Pancreas (tissue), 10 donors: ENCODE results near the gene LGR6. TPM values are rescaled to one million over a fixed set of nuclear protein-coding genes. Genes with fewer than 3 reads are reported as not detected.
"Not testable (repeated sequence)": the region's sequence is repeated elsewhere in the genome, so short reads cannot be mapped to it uniquely, and the experiment has no call there.

Source experiments
- ATAC-seq, 4 donors: fragments of 200-7000 bp; cut with Tn5 transposase; one replicate each; pipeline versions ENCODE4 v1.8.0 to v1.9.1; 2020; ENCODE audit warnings: mild to moderate bottlenecking in 4 of 4, moderate library complexity in 4 of 4
- DNase-seq, 6 donors: peaks; one replicate each; pipeline ENCODE4 v3.0.0-alpha.2; 2020
- FAIRE-seq: peaks from 2 replicates; lab custom pipeline; 2012; peaks lifted over from hg19 to GRCh38; lab: Jason Lieb, UNC
- H3K27ac ChIP-seq, 4 donors: fragments of 200-600 bp; sonication (generic); 1 replicate in 3 of 4; 2 replicates in 1 of 4; pipeline versions ENCODE4 v1.5.0 to v1.8.0; 2020
- H3K27me3 ChIP-seq, 4 donors: fragments of 200-600 bp; one replicate each; pipeline ENCODE4 v1.8.0; 2021
- H3K36me3 ChIP-seq, 3 donors: fragments of 200-600 bp; sonication (generic) in 1 of 3; one replicate each; pipeline versions ENCODE4 v1.5.0 to v1.8.0; 2020 to 2021
- H3K4me1 ChIP-seq, 3 donors: fragments of 200-600 bp; one replicate each; pipeline ENCODE4 v1.8.0; 2021
- H3K4me3 ChIP-seq, 4 donors: fragments of 200-600 bp; sonication (generic) in 2 of 4; one replicate each; pipeline versions ENCODE4 v1.5.0 to v1.8.0; 2020 to 2021
- H3K9me3 ChIP-seq, 4 donors: fragments of 200-600 bp; one replicate each; pipeline ENCODE4 v1.8.0; 2021
- whole genome bisulfite sequencing, 2 donors: extraction: QIAGEN DNeasy Blood & Tissue Kit; methylation state at CpG; one replicate each; pipeline ENCODE4 v1.1.7; 2013; 5-methylcytosine and 5-hydroxymethylcytosine counted together
- intact Hi-C, 3 donors: fragments of 100-400 bp; cut with DNase I; formaldehyde crosslinking; loops; one replicate each; pipeline versions ENCODE4 v1.11.1 to v1.14.2; 2022
- polyA plus RNA-seq, 2 donors: library from polyadenylated mRNA; stranded (reverse); fragments of 200-250 nt; gene quantifications; one replicate each; pipeline ENCODE4 v1.2.3, GENCODE V29; 2013
- total RNA-seq, 6 donors: library from RNA; stranded (reverse); fragmentation: NEBNext Ultra II Directional in 4 of 6; extraction: Animal tissue kit (Norgen Biotek cat#: 25700) in 4 of 6; gene quantifications; one replicate each; pipeline versions ENCODE4 v1.2.1 to v1.2.4, GENCODE V29; 2021 to 2023
- TF ChIP-seq, protein P1 (sequence below), 4 donors: fragments of 200-600 bp; sonication (generic) in 3 of 4; IDR thresholded peaks; one replicate each; pipeline versions ENCODE4 v1.5.0 to v1.8.0; 2021; ENCODE audit warnings: antibody characterized with exemption in 4 of 4
- donor health status: healthy with polysubstance abuse.
- donor health status: DM: no; HTN: no; CAD: no; lungs with moderate emphysema.
- donor health status: DM: no; HTN: no; CAD: no.
- donor health status: control.
- donor health status: control.
- donor health status: Bipolar disorder and iron deficiency.
- donor health status: DM: yes; HTN: yes; CAD: no.
- donor health status: DM: no; HTN: no; CAD: no.
- donor health status: DM: no; HTN: no; CAD: no.
- donor health status: DM: yes; HTN: yes; CAD: no.

The LGR6 gene
- total and polyA plus RNA-seq, 8 donors, result 0.06 to 0.47 (median 0.15) TPM; not detected in 3

DNA sequence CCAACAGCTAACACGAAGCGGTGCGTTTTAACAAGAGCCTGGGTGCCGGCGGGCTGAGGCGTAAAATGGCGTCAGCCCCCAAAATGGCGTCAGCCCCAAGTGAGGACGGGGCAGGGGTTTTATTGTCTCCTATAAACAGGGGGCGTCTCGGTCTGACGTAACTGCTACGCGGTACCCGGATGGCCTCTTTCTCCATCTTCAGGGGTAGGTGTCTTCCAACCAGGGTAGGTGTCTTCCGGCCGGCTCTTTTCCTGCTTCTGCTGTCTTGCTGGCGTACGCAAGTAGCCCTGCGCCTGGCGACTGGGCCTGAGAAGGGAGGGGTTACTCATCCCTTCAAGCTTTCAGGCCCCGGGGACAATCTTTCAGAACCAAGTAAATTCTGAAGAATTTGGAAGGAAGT lies 45.3 kb downstream of the LGR6 start:
- ATAC-seq (no peak), FAIRE-seq (no peak), DNase-seq (peak in 1 of 6 donors; percentile 41)
- intact Hi-C loops, result no loop called here
- Histone ChIP-seq H3K27me3 (no peaks in the 10 kb centered on the region), H3K36me3 (no peaks in the 10 kb centered on the region), H3K27ac (no peak overlapping the region), H3K4me3 (no peak overlapping the region), H3K9me3 (no peaks in the 10 kb centered on the region), H3K4me1 (no peaks in the 10 kb centered on the region)
- WGBS, 2 donors, result 87 to 88% methylated on average over 22 of the region's 22 CpGs
- TF ChIP-seq, protein P1, sequence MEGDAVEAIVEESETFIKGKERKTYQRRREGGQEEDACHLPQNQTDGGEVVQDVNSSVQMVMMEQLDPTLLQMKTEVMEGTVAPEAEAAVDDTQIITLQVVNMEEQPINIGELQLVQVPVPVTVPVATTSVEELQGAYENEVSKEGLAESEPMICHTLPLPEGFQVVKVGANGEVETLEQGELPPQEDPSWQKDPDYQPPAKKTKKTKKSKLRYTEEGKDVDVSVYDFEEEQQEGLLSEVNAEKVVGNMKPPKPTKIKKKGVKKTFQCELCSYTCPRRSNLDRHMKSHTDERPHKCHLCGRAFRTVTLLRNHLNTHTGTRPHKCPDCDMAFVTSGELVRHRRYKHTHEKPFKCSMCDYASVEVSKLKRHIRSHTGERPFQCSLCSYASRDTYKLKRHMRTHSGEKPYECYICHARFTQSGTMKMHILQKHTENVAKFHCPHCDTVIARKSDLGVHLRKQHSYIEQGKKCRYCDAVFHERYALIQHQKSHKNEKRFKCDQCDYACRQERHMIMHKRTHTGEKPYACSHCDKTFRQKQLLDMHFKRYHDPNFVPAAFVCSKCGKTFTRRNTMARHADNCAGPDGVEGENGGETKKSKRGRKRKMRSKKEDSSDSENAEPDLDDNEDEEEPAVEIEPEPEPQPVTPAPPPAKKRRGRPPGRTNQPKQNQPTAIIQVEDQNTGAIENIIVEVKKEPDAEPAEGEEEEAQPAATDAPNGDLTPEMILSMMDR (IDR thresholded peaks at IDR 0.05), result no peak

DNA sequence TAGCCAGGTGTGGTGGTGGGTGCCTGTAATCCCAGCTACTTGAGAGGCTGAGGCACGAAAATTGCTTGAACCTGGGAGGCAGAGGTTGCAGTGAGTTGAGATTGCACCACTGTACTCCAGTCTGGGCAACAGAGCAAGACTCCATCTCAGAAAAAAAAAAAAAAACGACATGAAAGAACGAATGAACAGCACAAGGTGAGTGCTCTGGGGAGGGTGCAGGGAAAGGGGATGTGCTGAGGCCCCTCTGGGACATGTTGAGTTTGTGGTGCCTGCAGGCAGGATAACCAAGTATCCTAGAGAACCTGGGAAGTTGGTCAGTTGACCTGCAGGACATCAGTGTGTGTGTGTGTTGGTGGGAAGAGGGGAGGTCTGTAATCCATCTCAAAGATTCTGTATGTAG lies 46.6 kb downstream of the LGR6 start:
- intact Hi-C loops, result not testable (repeated sequence)
- 35 to 42% methylated on average over 3 of the region's 3 CpGs for WGBS, 2 donors

DNA sequence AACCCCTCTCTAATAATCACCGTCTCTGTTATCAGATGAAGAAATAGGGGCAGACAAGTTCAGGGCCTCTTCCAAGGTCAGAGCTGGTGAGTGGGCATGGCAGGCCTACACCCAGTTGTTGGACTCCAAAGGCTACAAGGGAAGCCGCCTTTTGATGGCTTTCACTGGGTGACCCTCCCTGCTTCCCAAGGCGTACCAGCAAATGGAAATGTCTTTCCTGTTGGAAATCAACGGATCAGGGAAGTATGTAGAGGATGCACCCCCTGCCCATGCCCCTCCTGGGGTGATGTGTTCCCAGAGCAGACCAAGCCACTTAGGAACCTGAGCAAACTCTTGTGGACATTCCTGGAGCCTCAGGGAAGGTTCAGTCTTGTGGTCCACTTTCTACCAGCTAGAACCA lies 47.4 kb downstream of the LGR6 start:
- intact Hi-C loops, result no loop called here
- no peaks in the 10 kb centered on the region for H3K27me3 ChIP-seq
- H3K27ac ChIP-seq, result no peak overlapping the region
- FAIRE-seq (no peak), DNase-seq (peak in 1 of 6 donors; percentile 15), ATAC-seq (no peak)
- TF ChIP-seq, protein P1 (IDR thresholded peaks at IDR 0.05), result no peak
- no peaks in the 10 kb centered on the region for H3K36me3 ChIP-seq
- no peaks in the 10 kb centered on the region for H3K4me1 ChIP-seq
- H3K4me3 ChIP-seq, result no peak overlapping the region
- H3K9me3 ChIP-seq, result no peaks in the 10 kb centered on the region
- WGBS, 2 donors, result 69 to 73% methylated on average over 4 of the region's 4 CpGs

More for the DNA sequence above, 46.6 kb downstream of the LGR6 start:
- ATAC-seq, DNase-seq, H3K27ac ChIP-seq, H3K4me3 ChIP-seq, FAIRE-seq, H3K9me3 ChIP-seq, H3K4me1 ChIP-seq, H3K27me3 ChIP-seq, H3K36me3 ChIP-seq: not testable (repeated sequence)

DNA sequence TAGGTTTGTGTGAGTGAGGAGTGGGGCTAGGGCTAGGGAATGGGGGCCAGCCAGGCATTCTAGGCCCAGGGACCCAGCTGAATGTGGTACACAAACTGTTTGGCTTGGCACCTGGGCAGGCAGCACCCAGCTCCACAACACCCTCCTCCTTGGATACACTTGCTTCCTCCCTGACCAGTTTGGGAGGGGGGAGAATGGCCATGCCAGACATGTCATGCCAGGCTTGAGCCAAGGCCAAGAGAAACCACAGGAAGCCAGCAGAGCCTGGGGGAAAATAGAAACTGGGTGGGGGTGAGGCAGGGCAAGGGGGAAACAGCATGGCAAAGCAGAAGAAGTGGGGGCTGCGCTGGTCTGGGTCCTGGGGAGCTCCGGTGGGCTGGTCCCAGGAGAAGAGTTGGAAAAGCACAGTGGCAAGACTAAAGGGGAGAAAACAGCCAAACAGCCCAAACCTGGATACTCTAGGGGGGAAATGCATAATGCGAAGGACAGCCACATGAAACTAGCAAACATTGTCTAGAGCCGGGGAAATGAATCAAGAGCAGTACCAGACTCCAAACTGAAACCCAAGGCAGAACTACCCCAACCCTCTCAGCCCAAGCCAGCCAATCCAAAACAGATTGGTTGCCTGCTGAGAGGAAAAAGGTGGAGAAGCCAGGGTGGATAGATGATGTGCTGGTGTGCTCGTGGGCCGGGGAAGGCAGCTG lies 47.9 kb downstream of the LGR6 start:
- Histone ChIP-seq H3K36me3 (no peaks in the 10 kb centered on the region), H3K27ac (no peak overlapping the region), H3K9me3 (no peaks in the 10 kb centered on the region), H3K27me3 (no peaks in the 10 kb centered on the region), H3K4me1 (no peaks in the 10 kb centered on the region), H3K4me3 (no peak overlapping the region)
- peak in 3 of 4 donors; percentile 45 to 75 (median 46) for ATAC-seq
- WGBS, 2 donors, result 87 to 88% methylated on average over 6 of the region's 6 CpGs
- intact Hi-C loops, result no loop called here
- TF ChIP-seq, protein P1 (IDR thresholded peaks at IDR 0.05), result no peak
- no peak for FAIRE-seq
- peak in 2 of 6 donors; percentile 20 to 33 for DNase-seq

DNA sequence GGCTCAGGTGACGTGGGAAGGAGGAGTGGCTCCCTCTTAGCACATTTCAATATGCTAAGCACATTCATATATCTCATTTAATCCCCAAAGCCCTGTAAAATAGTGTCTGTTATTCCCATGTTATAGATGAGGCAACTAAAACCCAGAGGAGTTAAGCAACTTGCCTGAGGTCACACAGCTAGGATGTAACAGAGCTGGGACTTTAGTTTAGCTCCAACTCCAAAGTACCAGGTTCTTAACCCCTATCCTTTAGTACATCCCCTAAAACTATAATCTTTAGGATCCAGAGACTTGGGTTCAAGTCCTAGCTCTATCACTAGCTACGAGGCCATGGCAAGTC lies 48.5 kb downstream of the LGR6 start:
- DNase-seq (peak in 1 of 6 donors; percentile 18), FAIRE-seq (no peak), ATAC-seq (no peak)
- Histone ChIP-seq H3K9me3 (no peaks in the 10 kb centered on the region), H3K4me1 (no peaks in the 10 kb centered on the region), H3K27ac (no peak overlapping the region), H3K4me3 (no peak overlapping the region), H3K27me3 (no peaks in the 10 kb centered on the region), H3K36me3 (no peaks in the 10 kb centered on the region)
- 81 to 86% methylated on average over 2 of the region's 2 CpGs for WGBS, 2 donors
- TF ChIP-seq, protein P1 (IDR thresholded peaks at IDR 0.05), result no peak
- intact Hi-C loops, result no loop called here
